DND-41 (cell line): ENCODE measurements around the gene PGA3.
"Not testable (repeated sequence)": the region's sequence is repeated elsewhere in the genome, so short reads cannot be mapped to it uniquely, and the experiment has no call there.

Experiments used
- EZH2 ChIP-seq: IDR thresholded peaks from 3 replicates; pipeline ENCODE4 v1.6.1; 2012; ENCODE audit warnings: borderline replicate concordance, low read depth, mild to moderate bottlenecking, moderate library complexity, low read length, inconsistent platforms; ENCODE audit not compliant: severe bottlenecking
- TF ChIP-seq, protein P1 (sequence below): IDR thresholded peaks from 2 replicates; pipeline ENCODE4 v1.5.1; 2012; ENCODE audit warnings: borderline replicate concordance, low read length, moderate library complexity, mild to moderate bottlenecking; ENCODE audit not compliant: poor library complexity, severe bottlenecking; ENCODE audit errors: extremely low read depth

DNA sequence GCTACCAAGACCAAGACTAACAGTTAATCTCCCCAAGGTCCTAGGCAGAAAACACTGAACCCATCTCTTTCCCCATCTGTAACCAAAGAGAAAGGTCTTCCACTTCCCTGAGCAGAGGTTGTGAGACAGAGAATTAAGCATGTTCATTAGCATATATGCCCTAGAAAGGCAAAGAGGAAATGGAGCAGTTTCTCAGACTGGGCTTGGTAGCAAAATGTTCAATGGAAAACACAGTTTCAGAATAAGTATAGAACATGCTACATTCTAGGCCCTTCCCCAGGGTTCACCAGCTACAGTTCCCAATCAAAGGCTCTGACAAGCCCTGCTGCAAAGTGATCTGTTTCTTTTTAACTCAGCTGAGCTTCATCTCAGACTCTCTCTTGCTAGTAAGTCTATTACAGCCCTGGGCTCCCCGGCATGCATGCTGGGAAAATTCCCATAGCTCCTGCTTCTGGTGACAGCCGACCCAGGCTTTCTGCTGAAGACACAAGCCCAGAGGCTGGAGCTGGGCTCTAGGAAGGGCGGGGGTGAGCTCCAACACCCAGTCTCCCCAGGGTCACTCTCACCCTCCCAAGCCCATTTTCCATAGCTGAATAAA, 29.3 kb downstream of the PGA3 start:
- TF ChIP-seq, protein P1, sequence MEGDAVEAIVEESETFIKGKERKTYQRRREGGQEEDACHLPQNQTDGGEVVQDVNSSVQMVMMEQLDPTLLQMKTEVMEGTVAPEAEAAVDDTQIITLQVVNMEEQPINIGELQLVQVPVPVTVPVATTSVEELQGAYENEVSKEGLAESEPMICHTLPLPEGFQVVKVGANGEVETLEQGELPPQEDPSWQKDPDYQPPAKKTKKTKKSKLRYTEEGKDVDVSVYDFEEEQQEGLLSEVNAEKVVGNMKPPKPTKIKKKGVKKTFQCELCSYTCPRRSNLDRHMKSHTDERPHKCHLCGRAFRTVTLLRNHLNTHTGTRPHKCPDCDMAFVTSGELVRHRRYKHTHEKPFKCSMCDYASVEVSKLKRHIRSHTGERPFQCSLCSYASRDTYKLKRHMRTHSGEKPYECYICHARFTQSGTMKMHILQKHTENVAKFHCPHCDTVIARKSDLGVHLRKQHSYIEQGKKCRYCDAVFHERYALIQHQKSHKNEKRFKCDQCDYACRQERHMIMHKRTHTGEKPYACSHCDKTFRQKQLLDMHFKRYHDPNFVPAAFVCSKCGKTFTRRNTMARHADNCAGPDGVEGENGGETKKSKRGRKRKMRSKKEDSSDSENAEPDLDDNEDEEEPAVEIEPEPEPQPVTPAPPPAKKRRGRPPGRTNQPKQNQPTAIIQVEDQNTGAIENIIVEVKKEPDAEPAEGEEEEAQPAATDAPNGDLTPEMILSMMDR, result not testable (repeated sequence)
- TF ChIP-seq EZH2, result not testable (repeated sequence)
